IPS-NIHi11 (cell line): ENCODE results near the gene UTS2R.
A peak's percentile ranks its signal among the peaks of the same experiment; 100 is the strongest.
"Not testable (repeated sequence)": the region's sequence is repeated elsewhere in the genome, so short reads cannot be mapped to it uniquely, and the experiment has no call there.

Experiments
- DNase-seq: peaks from one replicate; pipeline ENCODE4 v3.0.0; 2012; ENCODE audit warnings: mixed read lengths, low spot score

The UTS2R gene

DNA sequence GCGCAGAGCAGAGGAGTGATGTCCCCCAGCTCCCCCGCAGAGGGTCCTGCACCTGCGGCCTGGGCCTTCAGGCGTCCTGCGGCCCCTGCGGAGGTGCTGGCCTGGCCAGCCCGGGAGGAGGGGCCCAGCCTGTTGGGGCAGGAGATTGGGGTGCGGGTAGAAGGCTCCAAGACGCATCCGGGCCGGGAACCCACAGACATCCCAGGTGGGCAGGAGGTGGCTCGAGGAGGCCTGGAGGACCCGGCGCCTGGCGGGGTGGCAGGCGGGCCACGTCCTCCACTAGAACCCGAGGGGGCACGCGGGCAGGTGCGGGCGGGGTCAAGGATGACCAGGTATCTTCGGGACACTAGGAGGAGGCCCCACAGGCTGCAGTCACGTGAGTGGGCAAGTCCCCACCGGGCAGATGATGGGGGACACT lies 37.4 kb upstream of the UTS2R start:
- DNase-seq: no peak

DNA sequence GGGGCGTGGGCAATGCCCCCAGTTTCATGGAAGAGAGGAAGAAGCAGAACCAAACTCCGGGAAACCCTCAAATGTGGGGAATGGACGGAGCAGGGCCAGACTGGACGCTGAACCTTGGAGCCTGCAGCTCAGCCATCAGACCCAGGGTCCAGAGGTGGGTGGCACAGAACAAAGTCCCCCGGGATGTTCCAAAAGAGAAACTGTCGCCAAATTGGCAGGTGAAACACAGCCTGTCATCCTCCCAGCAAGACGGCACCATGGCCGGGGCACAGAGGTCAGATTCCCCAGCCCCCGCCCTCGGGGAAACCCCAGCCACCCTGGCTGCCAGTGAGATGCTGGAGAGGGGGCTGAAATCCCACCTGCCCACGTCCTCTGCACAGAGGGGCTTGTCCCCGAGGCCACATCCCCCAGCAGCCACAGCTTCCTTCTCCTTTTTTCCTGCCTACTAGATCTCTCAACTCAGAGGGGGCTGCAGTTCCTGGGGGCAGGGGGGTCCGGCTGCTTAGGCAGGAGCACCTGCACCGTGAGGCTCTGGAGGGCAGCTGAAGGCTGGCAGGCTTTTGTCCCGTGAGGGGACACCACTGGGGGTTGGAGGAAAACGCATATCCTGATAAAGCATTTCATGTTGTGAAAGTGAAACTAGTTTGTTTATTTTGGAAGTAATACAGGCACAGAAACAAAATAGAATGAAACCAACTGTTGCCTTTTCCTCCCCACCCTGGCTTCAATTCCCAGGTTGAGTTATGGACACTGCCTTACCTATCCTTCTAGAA lies 36.8 kb upstream of the UTS2R start:
- no peak for DNase-seq

DNA sequence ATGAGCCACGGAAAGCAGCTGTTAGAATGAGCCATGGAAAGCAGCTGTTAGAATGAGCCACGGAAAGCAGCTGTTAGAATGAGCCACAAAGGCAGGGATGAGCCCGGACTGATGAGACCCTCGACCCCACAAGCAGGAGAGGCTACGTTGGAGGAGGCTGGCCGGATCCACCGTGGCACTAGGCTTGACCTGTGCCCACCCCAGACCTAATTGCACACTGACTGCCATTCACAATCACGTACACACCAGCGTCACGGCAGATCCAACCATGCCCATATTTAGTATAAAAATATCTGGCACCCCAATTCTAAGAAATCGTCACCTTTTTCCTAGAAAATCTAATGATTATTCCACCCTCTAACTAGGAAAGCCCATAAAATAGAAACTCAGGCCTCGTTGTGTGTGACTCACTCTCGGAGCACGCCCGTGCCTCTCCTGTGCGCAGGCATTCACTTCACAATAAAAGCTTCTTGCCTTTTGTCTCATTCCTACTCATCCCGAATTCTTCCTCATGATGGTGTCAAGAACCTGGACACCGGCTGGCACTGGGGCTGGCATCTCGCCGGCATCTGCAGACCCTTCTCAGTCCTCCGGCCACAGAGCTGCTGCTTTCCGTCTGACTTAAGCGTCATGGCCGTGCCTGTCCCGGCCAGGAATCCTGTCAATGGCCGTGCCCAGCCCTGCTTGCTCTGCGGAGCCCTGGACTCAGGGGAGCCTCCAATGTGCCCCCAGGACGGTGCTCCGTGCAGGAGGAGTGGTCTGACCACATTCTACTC lies 32.5 kb upstream of the UTS2R start:
- DNase-seq: peak; percentile 72

DNA sequence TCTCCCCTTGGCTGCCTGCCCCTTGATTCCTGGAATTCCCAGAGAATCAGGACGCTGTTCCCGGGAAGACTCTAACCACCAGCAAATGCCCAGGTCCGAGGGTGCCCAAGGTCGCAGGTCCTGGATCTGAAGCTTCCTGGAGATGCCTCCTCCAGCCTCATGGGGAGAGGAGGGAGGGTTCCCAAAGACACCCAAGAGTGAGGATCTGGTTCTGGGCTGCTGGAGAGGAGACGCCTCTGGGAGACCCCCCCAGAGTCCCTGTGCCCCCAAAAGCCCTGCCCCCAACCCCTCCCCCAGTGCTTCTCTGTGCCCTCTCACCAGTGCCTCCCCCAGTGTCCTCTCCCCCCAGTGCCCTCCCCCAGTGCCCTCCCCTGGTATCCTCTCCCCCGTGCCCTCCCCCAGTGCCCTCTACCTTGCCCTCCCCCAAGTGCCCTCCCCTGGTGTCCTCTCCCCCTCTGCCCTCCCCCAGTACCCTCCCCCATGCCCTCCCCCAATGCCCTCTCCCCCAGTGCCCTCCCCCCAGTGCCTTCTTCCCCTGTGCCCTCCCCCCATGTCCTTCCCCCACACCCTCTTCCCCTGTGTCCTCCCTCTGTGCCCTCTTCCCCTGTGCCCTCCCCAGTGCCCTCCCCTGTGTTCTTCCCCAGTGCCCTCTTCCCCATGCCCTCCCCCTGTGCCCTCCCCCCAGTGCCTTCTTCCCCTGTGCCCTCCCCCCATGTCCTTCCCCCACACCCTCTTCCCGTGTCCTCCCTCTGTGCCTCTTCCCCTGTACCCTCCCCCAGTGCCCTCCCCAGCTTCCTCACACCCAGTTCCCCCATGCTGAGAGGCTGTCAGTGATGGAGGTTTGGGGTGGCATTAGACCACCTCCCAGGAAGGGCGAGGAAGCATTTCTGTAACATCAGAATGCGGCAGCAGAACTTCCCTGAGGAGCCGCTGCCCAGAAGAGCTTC lies 31.7 kb upstream of the UTS2R start:
- no peak for DNase-seq

DNA sequence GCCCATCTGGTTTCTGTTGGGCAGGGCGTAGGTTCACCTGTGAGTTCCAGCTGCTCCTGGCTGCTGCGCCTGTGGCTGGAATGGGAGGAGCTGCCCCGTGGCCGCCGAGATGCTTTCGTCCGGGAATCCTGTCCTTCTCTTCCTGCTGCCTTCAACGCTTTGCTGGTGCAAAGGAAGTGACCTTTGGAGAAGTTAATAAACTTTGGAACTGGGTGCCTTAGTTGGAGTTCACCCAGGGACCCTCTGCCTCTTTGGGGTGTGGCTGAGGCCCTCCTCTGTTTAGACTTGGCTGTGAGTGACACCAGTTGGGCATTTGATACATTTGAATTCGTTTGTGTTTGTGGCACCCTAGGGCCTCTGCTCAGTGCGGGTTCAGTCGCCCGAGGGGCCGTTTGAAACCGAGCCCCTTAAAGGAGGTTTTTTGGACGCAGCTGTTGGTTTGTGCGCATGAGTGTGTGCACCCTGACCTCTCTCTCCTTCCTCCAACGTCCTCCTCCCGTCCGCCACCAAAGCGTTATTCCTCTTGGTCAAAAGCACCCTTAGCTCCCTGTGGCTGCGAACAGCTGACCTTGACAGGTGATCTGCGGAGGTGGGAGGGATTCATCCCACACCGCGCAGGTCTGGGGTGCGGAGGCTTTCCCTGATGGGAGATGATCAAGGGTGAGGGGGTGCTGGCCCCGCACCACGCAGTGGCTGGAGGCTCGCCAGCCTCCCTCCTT lies 29.0 kb upstream of the UTS2R start:
- no peak for DNase-seq

DNA sequence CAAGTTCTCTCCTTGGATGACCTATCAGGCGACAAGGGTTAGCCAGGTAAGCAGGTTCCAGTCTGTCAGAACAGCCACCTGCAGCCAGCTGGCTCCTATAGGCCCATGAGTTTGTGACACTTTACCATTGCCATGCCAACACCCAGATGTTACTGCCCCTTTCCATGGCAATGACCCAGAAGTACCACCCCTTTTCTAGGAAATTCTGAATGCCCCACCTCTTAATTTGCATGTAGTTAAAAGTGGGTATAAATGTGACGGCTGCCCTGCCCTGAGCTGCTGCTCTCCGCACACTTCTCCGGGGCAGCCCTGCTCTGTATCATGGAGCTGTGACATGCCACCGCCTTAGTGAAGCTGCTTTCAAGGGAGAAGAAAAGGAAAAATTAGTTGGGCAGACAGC lies 28.0 kb upstream of the UTS2R start:
- DNase-seq: no peak

DNA sequence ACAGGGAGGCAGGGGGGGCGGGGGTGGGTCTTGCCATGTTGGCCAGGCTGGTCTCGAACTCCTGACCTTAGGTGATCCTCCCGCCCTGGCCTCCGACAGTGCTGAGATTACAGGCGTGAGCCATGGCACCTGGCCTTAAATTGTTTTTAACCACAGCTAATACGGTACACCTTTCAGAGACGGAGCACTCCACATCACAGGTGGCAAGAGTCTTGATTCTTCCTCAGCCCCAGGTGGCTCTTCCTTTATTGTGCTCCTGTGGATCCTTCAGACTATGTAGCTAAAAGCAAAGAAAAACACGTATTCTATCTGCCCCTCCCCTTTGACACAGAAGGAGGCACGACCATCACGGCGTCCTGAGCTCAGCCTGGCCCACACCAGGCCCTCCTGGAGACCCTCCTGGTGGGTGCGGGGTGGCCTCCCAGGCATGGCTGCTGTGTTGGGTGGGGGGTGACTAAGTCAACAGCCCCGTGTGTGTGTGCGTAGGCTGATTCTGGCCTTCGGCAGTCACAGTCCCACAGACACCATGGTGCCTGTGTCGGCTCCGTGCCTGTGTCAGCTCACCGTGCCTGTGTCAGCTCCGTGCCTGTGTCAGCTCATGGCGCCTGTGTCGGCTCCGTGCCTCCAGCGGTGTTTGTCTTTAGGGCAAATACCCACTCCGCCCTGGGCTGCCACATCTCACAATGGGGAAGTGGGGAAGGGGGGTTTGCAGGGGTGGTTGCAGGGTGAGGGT lies 27.2 kb upstream of the UTS2R start:
- DNase-seq: no peak

DNA sequence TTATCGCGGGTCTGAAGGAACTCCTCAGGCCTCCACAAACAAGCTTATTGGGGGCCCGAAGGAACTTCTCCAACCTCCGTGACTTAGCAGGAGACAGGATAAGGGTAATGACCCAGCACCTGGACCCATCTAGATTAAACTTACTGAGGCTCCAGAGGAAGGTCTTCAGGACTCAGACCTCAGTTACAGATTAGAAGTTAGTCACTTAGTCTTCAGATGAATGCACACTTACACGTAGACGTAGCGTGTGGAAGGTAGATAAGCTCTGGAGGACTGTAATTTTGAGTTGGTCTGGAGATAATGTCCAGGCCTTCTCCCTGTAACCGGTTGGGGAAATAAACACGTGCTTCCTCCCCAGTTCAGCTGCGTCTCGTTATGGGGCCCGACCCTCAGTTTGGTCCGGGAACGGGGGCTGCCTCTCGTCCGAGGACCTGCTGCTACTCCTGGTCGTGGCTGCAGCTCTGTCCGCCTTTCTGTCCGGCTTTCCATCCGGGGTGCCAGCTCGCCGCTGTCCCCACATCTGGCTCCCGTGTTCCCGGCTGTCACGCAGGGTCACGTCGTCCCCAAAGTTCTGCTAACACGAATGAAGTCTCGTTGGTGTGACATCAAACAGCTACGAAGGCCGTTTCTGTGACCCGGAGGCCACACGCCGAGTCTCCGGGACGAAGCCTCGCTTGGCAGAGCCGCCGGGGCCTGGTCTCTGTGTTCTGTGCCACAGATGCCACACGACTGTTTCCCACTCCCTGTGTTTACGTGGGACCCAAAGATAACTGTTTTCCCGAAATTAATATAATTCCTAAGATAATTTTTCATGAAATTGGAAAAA lies 26.2 kb upstream of the UTS2R start:
- DNase-seq: no peak

DNA sequence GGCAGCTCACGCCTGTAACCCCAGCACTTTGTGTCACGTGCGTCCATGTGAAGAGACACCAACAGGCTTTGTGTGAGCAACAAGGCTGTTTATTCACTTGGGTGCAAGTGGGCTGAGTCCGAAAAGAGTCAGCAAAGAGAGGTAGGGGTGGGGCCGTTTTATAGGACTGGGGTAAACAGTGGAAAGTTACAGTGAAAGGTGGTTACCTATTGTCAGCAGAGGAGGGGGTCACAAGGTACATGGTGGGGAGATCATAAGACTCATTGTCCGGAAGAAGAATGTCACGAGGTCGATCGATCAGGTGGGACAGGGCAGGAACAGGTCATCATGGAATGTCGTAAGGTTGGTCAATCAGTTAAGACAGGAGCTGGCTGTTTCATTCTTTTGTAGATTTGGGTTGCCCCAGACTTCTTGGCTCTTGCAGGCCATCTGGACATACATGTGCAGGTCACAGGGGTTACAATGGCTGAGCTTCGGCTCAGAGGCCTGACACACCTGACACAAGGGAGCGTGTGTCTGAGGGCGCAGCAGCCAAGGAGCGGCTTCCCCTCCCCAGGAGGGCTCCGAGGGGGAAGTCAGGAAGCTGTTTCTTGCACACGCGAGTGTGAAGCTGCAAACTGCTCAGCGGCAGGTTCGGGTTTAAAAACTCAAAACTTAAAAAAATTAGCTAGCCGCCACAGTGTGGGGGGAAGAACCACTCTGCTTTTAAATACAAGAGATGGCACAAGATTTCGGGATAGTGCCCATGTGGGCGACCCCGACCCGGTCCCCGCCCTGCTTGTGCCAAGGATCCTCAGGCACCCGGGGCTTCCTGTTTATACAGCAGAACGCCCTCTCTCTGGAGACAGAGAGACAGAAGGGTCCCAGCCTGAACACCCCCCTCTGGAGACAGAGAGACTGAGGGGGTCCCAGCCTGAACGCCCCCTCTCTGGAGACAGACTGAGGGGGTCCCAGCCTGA lies 24.9 kb upstream of the UTS2R start:
- DNase-seq: no peak

DNA sequence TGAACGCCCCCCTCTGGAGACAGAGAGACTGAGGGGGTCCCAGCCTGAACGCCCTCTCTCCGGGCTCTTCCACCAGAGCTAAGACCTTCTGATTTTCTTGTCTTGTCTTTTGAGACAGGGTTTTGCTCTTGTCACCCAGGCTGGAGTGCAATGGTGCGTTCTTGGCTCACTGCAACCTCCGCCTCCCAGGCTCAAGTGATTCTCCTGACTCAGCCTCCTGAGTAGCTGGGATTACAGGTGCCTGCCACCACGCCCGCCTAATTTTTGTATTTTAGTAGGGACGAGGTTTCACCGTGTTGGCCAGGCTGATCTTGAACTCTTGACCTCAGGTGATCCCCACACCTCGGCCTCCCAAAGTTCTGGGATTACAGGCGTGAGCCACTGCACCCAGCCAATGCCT lies 23.6 kb upstream of the UTS2R start:
- not testable (repeated sequence) for DNase-seq

DNA sequence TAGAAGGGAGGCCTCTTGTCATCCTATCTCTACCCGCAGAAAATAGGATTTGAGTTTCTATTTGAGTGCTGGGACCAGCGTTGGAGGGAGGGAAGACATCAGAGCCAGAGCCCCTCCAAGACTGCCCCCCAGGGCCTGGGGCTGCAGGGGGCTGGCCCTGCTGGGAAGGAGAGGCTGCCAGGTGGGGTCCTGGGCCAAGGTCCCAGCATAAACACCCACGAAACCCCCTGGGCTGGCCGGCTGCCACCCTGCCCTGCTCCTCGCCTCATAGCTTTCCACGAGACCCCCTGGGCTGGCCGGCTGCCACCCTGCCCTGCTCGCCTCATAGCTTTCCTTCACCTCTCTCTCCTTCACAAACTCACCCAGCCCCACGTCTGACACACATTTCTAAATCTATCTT lies 23.1 kb upstream of the UTS2R start:
- DNase-seq: no peak

DNA sequence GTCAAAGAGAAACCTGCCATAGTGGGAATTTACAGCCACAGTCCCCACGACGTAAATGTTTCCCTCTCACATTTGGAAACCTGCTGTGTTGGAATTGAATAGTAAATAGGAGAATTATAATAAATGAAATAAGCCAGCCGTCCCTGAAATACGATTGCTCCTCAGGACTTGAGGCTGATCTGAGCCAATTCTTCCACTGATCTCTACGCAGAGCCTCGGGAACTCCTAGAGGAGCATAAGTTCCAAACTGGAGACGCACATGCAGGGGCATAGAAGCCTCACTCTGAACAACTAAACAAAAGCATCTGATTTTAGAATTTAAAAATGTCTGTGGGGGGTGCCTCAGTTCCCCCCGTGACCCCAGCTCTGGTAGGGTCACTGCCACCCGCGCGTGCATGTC lies 22.7 kb upstream of the UTS2R start:
- DNase-seq: no peak

DNA sequence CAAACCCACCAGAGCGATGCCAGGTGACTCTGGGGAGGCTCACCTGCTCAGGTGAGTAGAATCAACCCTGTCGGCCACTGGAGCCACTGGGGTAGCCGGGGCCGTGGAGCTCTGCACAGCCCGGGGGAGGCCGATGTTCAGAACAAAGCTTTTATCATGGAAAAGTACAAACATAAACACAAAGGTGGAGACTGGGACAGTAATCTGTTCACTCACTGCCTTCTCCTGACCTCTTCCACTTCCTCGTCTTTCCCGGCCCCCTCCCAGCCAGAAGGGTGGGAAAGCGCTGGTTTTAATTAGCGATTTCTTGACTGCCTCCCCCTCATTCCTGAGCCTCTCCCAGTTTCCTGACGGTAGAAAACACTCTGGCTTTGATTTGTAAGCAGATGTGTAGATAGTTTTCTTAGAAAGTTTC lies 22.3 kb upstream of the UTS2R start:
- DNase-seq: no peak

DNA sequence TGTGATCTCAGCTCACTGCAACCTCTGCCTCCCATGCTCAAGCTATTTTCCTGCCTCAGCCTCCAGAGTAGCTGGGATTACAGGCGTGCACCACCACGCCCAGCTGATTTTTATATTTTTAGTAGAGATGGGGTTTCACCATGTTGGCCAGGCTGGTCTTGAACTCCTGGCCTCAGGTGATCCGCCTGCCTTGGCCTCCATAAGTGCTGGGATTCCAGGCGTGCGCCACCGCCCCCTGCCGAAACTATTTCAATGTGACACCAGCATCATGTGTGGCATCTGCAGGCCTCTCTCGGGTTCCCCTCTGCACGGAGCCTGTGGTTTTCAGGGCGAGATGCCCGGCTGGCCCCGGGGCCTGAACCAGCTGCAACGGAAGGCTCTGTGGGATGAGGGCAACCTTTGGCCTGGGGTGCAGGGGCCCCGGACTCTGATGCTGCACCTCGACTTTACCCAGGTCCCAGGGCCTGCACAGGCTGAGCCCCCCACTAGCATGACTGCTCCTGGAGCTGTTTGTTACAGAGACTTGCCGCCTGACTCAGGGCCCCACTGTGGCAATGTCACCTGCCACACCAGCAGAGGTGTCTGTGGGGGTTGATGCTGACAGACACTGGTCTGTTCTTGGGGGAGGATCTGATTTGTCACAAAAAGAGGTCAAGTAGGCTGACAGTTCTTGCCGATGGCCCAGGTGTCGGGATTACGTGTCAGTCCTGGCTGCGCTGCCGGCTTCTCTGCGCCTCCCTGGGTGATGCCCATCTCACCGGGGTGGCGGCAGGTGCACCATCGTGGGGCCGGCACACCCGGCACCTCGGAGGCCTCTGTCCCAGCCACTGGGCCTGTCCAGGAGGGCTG lies 21.2 kb upstream of the UTS2R start:
- no peak for DNase-seq

DNA sequence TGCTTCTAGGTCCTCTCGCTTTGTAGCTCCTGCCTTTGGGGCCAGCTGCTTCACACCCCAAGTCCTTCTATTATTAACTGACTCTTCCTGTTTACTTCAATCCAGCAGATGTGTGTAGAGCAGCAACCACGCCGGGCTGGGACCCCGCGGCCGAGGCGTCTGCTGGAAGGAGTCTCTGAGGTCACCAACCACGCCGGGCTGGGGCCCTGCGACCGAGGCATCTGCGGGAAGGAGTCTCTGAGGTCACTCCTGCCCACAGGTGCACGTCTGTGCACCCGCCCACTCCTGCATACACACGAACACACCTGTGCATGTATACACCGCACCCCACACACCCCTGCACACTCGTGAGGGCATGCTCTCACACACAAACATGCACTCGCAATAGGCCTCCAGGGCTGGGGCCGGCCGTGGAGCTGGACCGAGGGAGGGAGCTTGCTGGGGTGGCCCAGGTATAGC lies 20.3 kb upstream of the UTS2R start:
- no peak for DNase-seq

DNA sequence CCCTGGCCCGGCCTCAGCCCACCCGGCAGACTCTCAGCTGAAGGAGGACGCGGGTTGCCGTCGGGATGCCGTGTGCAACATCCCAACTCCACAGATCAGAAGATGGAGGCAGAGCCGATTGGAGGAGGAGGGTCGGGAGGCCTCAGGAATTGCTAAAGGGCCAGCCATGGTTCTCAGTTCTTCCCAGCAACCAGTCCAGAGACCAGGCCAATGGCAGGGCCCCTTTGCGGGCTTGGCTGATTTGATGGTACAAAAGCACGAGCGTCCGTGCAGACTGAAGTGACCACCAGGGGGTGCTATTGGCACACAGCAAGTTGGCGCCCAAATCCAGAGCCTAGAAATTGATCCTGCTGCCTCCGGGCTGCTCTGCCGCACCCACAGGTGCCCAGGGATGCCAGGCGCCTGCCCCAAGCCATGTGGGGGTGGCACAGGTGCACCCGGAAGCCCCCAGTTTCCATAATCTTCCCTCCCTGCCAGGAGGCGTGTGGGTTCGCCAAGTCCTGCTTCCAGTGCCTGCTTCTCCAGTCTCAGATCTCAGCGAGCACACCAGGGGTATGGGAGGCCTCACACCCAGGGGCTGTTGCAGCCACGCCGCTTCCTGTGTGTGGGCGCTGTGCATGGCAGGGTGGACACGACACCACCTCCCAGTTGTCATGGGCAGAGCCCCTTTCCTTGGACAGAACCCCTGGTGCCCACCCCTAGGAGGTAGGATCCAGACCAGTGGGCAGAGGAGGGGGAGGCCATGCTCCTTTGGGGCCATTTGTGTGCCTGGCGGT lies 19.7 kb upstream of the UTS2R start:
- DNase-seq: peak; percentile 93

DNA sequence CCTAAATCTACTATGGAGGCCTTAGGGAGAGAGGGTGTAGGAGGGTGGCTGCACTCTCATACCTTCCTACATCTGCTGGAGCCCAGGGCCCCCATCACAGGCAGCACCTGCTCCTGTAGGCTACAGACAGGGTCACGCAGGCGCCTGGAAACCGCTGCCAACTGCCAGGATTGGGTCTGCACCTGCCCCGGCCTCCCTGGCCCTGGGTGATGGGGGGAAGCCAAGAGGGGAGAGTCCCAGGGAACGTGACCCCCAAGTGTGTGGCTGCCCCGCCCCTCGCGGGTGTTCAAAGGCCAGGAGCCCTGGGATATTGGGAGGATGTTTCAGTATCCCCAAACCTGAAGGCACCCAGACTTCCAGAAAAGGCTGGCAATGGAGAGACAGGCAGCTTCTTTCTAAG lies 18.1 kb upstream of the UTS2R start:
- DNase-seq: no peak
